ENCODE measurements around the gene PIGB.

DNA sequence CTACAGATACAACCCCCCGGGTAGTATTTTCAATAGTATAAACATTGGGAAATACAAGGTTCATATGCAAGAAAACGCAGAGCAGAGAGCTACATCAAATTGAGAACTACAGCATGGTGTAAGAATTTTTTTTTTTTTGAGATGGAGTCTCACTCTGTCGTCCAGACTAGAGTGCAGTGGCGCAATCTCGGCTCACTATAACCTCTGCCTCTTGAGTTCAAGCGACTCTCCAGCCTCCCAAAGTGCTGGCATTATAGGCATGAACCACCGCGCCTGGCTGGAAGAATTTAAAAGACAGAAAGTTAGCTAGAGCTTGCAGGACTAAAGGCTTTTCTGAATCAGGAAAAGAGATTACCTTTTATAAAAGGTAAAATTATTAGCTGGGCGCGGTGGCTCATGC, 42.0 kb downstream of the PIGB start:
- TF ChIP-seq POLR2A (IDR thresholded peaks at IDR 0.05; ENCODE audit: low read length) = no peak
- no peak for TF ChIP-seq GATA1 (IDR thresholded peaks at IDR 0.05; ENCODE audit: low read depth, low read length)
